H4 (cell line): ENCODE results near the gene TDG. TPM values are rescaled to one million over a fixed set of nuclear protein-coding genes. Genes with fewer than 3 reads are reported as not detected.
"Not testable (repeated sequence)": the region's sequence is repeated elsewhere in the genome, so short reads cannot be mapped to it uniquely, and the experiment has no call there.

Experiments used
- DNase-seq: peaks from one replicate; pipeline ENCODE4 v3.0.0-alpha.2; 2015; ENCODE audit warnings: low spot score
- total RNA-seq: library from RNA; depleted of rRNA; stranded (reverse); fragments of >200 nt; shearing (Covaris generic); gene quantifications from 2 replicates; pipeline ENCODE4 v1.2.3, GENCODE V29; 2014

The TDG gene
- total RNA-seq, 1 experiment from 2014 or later: 34.2 TPM

DNA sequence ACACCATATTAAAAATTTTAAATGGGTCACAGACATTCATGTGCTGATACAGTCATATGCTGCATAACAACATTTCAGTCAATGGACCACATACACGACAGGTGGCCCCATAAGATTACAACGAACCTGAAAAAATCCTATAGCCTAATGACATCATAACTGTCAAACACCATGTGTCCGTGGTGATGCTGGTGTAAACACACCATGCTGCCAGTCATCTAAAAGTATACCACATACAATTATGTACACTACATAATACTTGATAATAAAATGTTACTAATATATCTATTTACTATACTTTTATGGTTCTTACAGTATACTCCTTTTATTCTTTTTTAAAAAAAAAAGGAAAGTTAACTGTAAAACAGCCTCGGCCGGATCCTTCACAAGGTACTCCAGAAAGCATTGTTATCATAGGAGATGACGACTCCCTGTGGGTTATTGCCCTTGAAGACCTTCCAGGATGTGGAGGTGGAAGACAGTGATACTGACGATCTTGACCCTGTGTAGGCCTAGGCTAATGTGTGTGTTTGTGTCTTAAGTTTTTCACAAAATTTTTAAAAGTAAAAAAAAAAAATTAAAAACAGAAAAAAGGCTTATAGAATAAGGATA, 5.0 kb upstream of the TDG start:
- no peak for DNase-seq

DNA sequence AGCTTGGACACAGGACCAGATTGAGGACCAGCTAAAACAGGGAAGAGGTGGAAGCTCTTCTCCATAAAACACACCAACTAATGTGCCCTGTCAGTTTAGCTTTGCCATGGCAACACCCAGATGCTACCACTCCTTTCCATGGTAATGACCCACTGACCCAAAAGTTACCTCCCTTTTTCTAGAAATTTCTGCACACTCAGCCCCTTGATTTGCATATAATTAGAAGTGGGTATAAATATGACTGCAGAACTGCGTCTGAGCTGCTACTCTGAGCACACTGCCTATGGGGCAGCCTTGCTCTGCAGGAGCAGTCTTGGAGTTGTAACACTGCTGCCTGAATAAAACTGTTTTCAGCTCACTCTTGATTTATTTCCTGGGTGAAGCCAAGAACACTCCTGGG, 3.2 kb upstream of the TDG start:
- no peak for DNase-seq

- no peak for DNase-seq
Measured at GRCh38 chr12:103964805-103965204, 867 bp upstream of the TDG start.

GRCh38 chr12:103965255-103965589, 450 bp upstream of the TDG start:
- DNase-seq: no peak

GRCh38 chr12:103966736-103967135, 1.1 kb downstream of the TDG start:
- DNase-seq: no peak

GRCh38 chr12:103969391-103969790, 3.7 kb downstream of the TDG start:
- no peak for DNase-seq

GRCh38 chr12:103973909-103974308, 8.2 kb downstream of the TDG start:
- DNase-seq: no peak

GRCh38 chr12:103975368-103975767, 9.7 kb downstream of the TDG start:
- no peak for DNase-seq

- no peak for DNase-seq
Measured at GRCh38 chr12:103978384-103978982, 12.8 kb downstream of the TDG start.

GRCh38 chr12:103986829-103987228, 21.2 kb downstream of the TDG start:
- DNase-seq: no peak

DNA sequence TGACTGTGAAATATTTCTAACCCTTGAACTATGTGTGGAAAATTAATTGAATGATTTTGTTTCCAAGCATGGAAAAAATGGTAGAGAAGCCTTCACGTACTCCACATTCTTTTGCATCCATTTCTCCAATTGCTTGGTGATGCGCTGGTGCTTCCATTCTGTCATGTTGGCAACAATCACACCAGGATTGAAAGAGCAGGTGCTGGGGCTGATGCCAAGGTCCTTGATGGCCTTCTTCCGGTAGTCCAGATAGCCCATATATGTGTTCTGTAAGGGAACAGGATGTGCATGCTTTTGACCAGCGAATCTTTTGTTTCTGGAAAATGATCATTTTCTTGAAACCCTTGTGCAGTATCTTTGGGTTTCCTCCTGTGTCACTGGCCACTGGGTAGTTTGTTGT, 28.6 kb downstream of the TDG start:
- DNase-seq: no peak

DNA sequence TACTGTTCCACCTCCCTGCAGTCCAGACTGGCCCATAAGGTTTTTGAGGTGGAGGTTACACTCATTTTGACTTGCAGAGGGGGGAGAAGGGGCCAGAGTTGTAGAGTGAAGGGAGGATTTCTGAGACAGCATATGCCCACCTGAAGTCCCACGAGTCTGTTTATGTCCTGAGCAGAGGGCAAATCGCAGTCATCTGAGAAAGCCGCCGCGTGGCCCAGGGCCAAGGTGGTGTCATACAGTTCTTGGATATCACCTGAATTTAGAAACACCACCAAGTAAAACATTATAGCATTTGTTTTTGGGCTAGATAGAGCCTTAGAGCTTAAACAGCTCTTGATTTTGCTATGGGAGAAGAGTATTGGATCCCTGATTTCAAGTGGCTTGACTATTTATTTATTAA, 30.9 kb downstream of the TDG start:
- no peak for DNase-seq

DNA sequence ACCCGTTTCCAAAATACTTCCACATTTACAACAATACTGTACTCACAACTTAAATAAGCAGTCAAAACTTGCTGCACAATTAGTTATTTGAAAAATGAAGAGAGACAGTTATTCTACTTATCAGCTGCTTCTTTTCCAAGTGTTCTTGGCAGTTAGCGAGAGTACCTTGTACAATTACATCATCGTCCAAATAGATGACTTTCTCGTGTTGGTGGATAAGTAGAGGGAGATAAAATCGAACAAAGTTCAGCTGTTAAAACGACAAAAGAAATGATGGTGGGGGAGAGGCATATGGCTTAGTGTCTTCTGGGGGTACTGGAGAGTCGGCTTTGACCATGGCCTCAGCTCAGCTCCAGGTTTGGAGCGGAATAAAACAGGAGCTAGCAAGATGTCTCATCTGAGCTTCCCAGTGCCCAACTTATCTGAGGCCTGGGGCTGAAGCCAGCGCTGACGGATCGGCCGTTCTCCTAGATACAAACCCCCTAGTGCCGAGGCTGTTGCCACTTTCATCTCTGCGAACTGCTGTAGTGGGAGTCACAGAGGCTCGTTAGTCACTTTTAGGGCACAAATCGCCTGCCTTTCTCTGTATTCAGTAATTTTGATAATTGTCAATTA, 31.7 kb downstream of the TDG start:
- DNase-seq: no peak

GRCh38 chr12:103998976-103999375, 33.3 kb downstream of the TDG start:
- DNase-seq: no peak

- DNase-seq: no peak
Measured at GRCh38 chr12:104000807-104001434, 35.2 kb downstream of the TDG start.

- no peak for DNase-seq
Measured at GRCh38 chr12:104002686-104003085, 37.0 kb downstream of the TDG start.

DNA sequence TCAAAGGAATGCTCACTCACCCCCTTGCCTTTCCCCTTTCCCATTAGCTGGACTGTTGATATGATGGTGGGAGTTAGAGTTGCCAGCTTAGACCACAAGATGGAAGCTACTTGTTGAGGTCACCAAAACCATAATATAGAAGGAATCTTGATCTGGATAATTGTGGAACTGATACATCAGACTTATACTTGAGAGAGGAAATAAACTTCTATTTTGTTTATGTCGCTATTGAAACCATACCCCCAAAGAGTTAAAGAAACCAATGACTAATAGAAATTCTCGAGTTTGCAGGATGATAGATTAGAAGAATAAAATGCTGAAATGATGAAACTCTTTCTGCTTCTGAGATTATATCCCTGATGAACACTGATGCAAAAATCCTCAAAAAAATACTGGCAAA, 37.9 kb downstream of the TDG start:
- no peak for DNase-seq

- peak; percentile 11 for DNase-seq
Measured at GRCh38 chr12:104006929-104007328, 41.3 kb downstream of the TDG start.

GRCh38 chr12:104010121-104010520, 44.4 kb downstream of the TDG start:
- no peak for DNase-seq

- no peak for DNase-seq
Measured at GRCh38 chr12:104010606-104011169, 45.0 kb downstream of the TDG start.

DNA sequence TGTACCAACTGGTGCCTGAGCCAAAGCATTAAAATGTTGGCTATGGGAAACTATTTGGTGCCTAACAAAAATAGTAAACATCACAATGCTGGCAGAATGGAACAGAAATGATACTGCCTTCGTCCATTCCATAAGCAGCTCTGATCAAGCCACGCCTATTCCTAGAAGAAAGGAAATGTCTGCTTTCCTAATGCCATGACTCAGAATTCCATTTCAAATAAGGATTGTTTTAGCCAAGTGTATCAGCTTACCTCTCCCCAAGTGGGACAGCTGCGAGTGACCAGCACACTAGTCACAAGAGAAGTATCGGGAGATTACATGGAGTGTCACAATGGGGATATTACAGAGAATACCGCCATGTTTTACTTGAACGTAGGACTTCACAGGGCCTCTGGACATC, 45.6 kb downstream of the TDG start:
- DNase-seq: peak; percentile 94

DNA sequence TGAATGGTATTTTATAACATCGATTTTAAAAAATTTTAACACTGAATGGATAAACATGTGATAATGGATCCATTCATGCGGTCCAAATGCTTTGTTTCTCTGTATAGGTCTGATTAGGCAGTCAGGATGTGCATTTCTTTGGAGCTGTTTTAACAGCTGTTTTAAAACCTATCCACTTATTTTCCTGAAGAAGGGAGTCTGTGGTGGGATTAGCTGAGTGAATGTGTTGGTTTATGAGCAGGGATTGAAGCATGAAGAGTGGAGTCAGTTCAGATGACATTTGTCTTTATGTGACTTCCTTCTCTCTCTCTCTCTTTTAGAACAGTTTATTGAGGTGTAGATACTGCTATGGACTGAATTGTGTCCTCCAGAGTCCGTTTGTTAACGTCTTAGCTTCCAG, 46.7 kb downstream of the TDG start:
- DNase-seq: no peak

DNA sequence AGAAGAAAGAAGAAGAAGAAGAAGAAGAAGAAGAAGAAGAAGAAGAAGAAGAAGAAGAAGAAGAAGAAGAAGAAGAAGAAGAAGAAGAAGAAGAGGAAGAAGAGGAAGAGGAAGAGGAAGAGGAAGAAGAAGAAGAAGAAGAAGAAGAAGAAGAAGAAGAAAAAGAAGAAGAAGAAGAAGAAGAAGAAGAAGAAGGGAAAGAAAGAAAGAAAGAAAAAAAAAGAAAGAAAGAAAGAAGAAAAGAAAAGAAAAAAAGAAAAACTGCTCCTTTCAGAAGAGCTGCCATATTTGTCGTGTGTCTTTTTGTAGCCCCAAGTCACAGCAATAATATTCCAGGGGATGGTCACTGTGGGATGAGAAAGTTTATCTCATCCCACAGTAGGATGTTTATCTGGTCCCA, 56.2 kb downstream of the TDG start:
- DNase-seq: not testable (repeated sequence)
